ENCODE results near the gene GZMM. TPM values are rescaled to one million over a fixed set of nuclear protein-coding genes. Genes with fewer than 3 reads are reported as not detected.

Gene GZMM
- total and polyA plus RNA-seq, 2 of the 13 experiments (the other 11 are each of a cell fraction or from before 2014, with no cell fraction given), result 0.07 TPM; not detected in 1

- 0 out of 2 replicates have a peak, but pooled peaks have one; percentile 32 for TF ChIP-seq ZNF318 (CRISPR knock-in tag; IDR thresholded peaks at IDR 0.05)
- no peak for TF ChIP-seq ZNF780A (CRISPR knock-in tag; IDR thresholded peaks at IDR 0.05)
- TF ChIP-seq HMG20A (CRISPR knock-in tag; IDR thresholded peaks at IDR 0.05; ENCODE audit: borderline replicate concordance), result no peak; the same call in 1 of the 2 replicates
- no peak for TF ChIP-seq JARID2 (CRISPR knock-in tag; IDR thresholded peaks at IDR 0.05; ENCODE audit: insufficient replicate concordance)
- no peak for TF ChIP-seq BHLHE40 (IDR thresholded peaks at IDR 0.05; ENCODE audit: low read length)
- TF ChIP-seq HIVEP1 (CRISPR knock-in tag; IDR thresholded peaks at IDR 0.05), result peak; percentile 98
- no peak for TF ChIP-seq TEAD2 (CRISPR knock-in tag; IDR thresholded peaks at IDR 0.05)
- TF ChIP-seq, protein P1, sequence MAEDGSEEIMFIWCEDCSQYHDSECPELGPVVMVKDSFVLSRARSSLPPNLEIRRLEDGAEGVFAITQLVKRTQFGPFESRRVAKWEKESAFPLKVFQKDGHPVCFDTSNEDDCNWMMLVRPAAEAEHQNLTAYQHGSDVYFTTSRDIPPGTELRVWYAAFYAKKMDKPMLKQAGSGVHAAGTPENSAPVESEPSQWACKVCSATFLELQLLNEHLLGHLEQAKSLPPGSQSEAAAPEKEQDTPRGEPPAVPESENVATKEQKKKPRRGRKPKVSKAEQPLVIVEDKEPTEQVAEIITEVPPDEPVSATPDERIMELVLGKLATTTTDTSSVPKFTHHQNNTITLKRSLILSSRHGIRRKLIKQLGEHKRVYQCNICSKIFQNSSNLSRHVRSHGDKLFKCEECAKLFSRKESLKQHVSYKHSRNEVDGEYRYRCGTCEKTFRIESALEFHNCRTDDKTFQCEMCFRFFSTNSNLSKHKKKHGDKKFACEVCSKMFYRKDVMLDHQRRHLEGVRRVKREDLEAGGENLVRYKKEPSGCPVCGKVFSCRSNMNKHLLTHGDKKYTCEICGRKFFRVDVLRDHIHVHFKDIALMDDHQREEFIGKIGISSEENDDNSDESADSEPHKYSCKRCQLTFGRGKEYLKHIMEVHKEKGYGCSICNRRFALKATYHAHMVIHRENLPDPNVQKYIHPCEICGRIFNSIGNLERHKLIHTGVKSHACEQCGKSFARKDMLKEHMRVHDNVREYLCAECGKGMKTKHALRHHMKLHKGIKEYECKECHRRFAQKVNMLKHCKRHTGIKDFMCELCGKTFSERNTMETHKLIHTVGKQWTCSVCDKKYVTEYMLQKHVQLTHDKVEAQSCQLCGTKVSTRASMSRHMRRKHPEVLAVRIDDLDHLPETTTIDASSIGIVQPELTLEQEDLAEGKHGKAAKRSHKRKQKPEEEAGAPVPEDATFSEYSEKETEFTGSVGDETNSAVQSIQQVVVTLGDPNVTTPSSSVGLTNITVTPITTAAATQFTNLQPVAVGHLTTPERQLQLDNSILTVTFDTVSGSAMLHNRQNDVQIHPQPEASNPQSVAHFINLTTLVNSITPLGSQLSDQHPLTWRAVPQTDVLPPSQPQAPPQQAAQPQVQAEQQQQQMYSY (CRISPR knock-in tag; IDR thresholded peaks at IDR 0.05), result 0 out of 2 replicates have a peak, but pooled peaks have one; percentile 28
- peak; percentile 26; the same call in 1 of the 2 replicates for TF ChIP-seq ELF3 (CRISPR knock-in tag; IDR thresholded peaks at IDR 0.05)
- no peak for TF ChIP-seq HOXA9 (CRISPR knock-in tag; IDR thresholded peaks at IDR 0.05; ENCODE audit: borderline replicate concordance)
- TF ChIP-seq, protein P2, sequence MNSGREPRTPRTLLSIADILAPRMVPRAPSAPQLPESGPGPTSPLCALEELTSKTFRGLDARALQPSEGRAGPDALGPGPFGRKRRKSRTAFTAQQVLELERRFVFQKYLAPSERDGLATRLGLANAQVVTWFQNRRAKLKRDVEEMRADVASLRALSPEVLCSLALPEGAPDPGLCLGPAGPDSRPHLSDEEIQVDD (CRISPR knock-in tag; IDR thresholded peaks at IDR 0.05; ENCODE audit: borderline replicate concordance), result no peak
- no peak for TF ChIP-seq ZNF10 (CRISPR knock-in tag; IDR thresholded peaks at IDR 0.05; ENCODE audit: borderline replicate concordance, low read depth)
- TF ChIP-seq TSC22D2 (CRISPR knock-in tag; IDR thresholded peaks at IDR 0.05; ENCODE audit: borderline replicate concordance), result no peak
- TF ChIP-seq KLF16 (CRISPR knock-in tag; IDR thresholded peaks at IDR 0.05), result peak in 1 of 2 experiments; percentile 46; a peak in 1 of 4 replicates
- no peak for TF ChIP-seq ZNF317 (CRISPR knock-in tag; IDR thresholded peaks at IDR 0.05)
Measured at GRCh38 chr19:524062-524674, 19.7 kb upstream of the GZMM start (continued).

Measured in HepG2 (cell line).